Measurements from ENCODE around the gene SUGP2. TPM values are rescaled to one million over a fixed set of nuclear protein-coding genes. Genes with fewer than 3 reads are reported as not detected.

Gene SUGP2
- 52.9 and 63.7 TPM in 2 replicates for total RNA-seq

DNA sequence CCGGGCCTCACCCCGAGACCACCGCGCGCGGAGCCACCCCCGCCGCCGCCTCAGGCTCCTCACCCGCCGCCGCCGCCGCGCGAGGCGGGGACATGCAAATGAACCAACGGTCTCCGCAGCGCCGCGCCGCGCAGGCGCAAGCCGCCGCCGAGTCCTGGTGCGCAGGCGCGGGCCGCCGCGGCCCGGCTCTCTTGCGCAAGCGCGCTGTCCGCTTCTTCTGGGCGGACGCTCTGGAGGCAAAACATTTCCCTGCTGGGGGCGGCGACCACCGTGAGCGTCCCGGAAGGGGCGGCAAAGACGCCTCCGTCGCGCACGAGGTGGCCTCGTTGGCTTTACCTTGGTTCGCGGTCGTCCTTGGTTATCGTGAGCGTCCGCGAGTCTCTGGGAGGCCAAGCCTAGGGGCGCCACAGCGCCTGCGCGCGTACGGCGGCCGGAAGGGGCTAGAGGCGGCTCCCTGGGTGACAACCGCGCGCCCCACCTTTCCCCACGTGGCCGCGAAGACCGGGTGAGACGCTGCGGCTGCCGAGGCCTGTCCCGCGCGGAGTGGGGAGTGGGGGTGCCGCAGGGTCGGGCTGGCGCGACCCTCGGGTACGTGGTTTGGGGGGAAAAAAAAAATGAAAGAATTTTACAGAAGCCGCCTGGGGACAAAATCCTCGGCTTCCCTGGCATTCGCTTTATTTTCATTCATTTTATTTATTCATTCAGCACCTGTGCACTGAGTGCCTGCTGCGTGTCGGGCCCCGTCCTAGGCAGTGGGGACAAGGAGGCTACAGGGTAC is at the start of gene SUGP2, which contains the start of gene ARMC6:
Gene SUGP2, minus strand, starts transcription at position 92 of the 778 bp plus-strand sequence. CDS start 2,446 bp downstream, outside the sequence.
Gene ARMC6, plus strand, starts transcription at position 178 of the 778 bp plus-strand sequence. CDS start 607 bp downstream, outside the sequence.

GRCh38 chr19:19063183-19064097 is 30.1 kb upstream of the SUGP2 start, which contains the start of gene SLC25A42:
Gene SLC25A42, plus strand, starts transcription at chr19:19063994. Its CDS starts 32,131 bp downstream, at chr19:19096125.

Other genes starting within 250 kb of the SUGP2 start
- gene COMP, start 242.2 kb downstream of the SUGP2 start, total RNA-seq: 0.09 and 3.0 TPM in 2 replicates
- gene UPF1, start 201.6 kb downstream of the SUGP2 start, total RNA-seq: 66.8 and 111 TPM in 2 replicates
- 2.3 and 2.7 TPM in 2 replicates for gene CERS1, start 137.4 kb downstream of the SUGP2 start, total RNA-seq
- 227 and 244 TPM in 2 replicates for gene COPE, start 114.1 kb downstream of the SUGP2 start, total RNA-seq
- gene DDX49, start 113.8 kb downstream of the SUGP2 start, total RNA-seq: 48.8 and 56.7 TPM in 2 replicates
- 53.3 and 55.2 TPM in 2 replicates for gene HOMER3, start 92.3 kb downstream of the SUGP2 start, total RNA-seq
- gene ARMC6, start 86 bp upstream of the SUGP2 start, total RNA-seq: 36.2 and 54.6 TPM in 2 replicates
- 6.3 and 8.6 TPM in 2 replicates for gene SLC25A42, start 30.5 kb upstream of the SUGP2 start, total RNA-seq
- 29.1 and 29.8 TPM in 2 replicates for gene TMEM161A, start 105.0 kb upstream of the SUGP2 start, total RNA-seq
- not detected in 2 replicates for gene MEF2B, start 136.7 kb upstream of the SUGP2 start, total RNA-seq
- 13.1 and 16.9 TPM in 2 replicates for gene BORCS8, start 158.6 kb upstream of the SUGP2 start, total RNA-seq
- 40.3 and 51.1 TPM in 2 replicates for gene RFXANK, start 158.7 kb upstream of the SUGP2 start, total RNA-seq
- gene NR2C2AP, start 169.9 kb upstream of the SUGP2 start, total RNA-seq: 4.5 and 7.8 TPM in 2 replicates
- gene NCAN, start 178.4 kb upstream of the SUGP2 start, total RNA-seq: not detected in 2 replicates
- 1.9 and 3.3 TPM in 2 replicates for gene TM6SF2, start 239.8 kb upstream of the SUGP2 start, total RNA-seq